MM.1S (cell line): ENCODE data around the gene UNC13C.

Experiments used
- DNase-seq: peaks from one replicate; pipeline ENCODE4 v3.0.0-alpha.2; 2015
- H2AFZ ChIP-seq: fragments of 300-600 bp; sonication (generic); 2 replicates; pipeline ENCODE4 v1.6.0; 2016; ENCODE audit warnings: antibody characterized with exemption, low read length
- H3F3A ChIP-seq: fragments of 300-600 bp; sonication (generic); 2 replicates; pipeline ENCODE4 v1.6.1; 2016; ENCODE audit warnings: mild to moderate bottlenecking, antibody characterized with exemption, low read length, moderate library complexity, mixed read lengths; ENCODE audit not compliant: insufficient read depth
- H3K27ac ChIP-seq: fragments of 300-600 bp; sonication (generic); 2 replicates; pipeline ENCODE4 v1.5.1; 2016; ENCODE audit warnings: mild to moderate bottlenecking, low read length
- H3K27me3 ChIP-seq: fragments of 300-600 bp; sonication (generic); replicated peaks from 2 replicates; pipeline ENCODE4 v1.6.0; 2016; ENCODE audit warnings: low read length; ENCODE audit not compliant: insufficient read depth
- H3K36me3 ChIP-seq: fragments of 300-600 bp; sonication (generic); replicated peaks from 2 replicates; pipeline ENCODE4 v1.6.1; 2016; ENCODE audit warnings: mild to moderate bottlenecking, low read length, mixed read lengths; ENCODE audit not compliant: insufficient read depth
- H3K4me1 ChIP-seq: fragments of 300-600 bp; sonication (generic); 2 replicates; pipeline ENCODE4 v1.6.1; 2016; ENCODE audit warnings: low read length, mixed read lengths
- H3K4me2 ChIP-seq: fragments of 300-600 bp; sonication (generic); 2 replicates; pipeline ENCODE4 v1.6.0; 2016; ENCODE audit warnings: low read depth, low read length
- H3K4me3 ChIP-seq: fragments of 300-600 bp; sonication (generic); 2 replicates; pipeline ENCODE4 v1.5.1; 2016; ENCODE audit warnings: low read length, mixed read lengths
- H3K79me2 ChIP-seq: fragments of 300-600 bp; sonication (generic); 2 replicates; pipeline ENCODE4 v1.6.1; 2016; ENCODE audit warnings: mixed run types, low read length, mixed read lengths
- H3K9ac ChIP-seq: fragments of 300-600 bp; sonication (generic); 2 replicates; pipeline ENCODE4 v1.6.1; 2016; ENCODE audit warnings: low read length, mixed read lengths
- H3K9me2 ChIP-seq: fragments of 300-600 bp; sonication (generic); replicated peaks from 2 replicates; pipeline ENCODE4 v1.6.1; 2016; ENCODE audit warnings: mild to moderate bottlenecking, low read length, mixed read lengths; ENCODE audit not compliant: insufficient read depth
- H3K9me3 ChIP-seq: fragments of 300-600 bp; sonication (generic); replicated peaks from 2 replicates; pipeline ENCODE4 v1.6.1; 2016; ENCODE audit warnings: mild to moderate bottlenecking, low read length, mixed read lengths; ENCODE audit not compliant: insufficient read depth
- H4K20me1 ChIP-seq: fragments of 300-600 bp; sonication (generic); 2 replicates; pipeline ENCODE4 v1.6.1; 2016; ENCODE audit warnings: mild to moderate bottlenecking, low read length, moderate library complexity, mixed read lengths; ENCODE audit not compliant: insufficient read depth
- CTCF ChIP-seq: fragments of 300-600 bp; sonication (generic); IDR thresholded peaks from 2 replicates; pipeline ENCODE4 v1.5.1; 2016; ENCODE audit warnings: antibody characterized with exemption, low read length, mixed read lengths
- EZH2 ChIP-seq: fragments of 300-600 bp; sonication (generic); optimal IDR thresholded peaks from 2 replicates; pipeline ENCODE3; 2017; ENCODE audit warnings: low read depth, mild to moderate bottlenecking, antibody characterized with exemption, low read length, mixed read lengths
- EZH2phosphoT487 ChIP-seq: fragments of 300-600 bp; sonication (generic); IDR thresholded peaks from 2 replicates; pipeline ENCODE4 v1.6.1; 2018; ENCODE audit warnings: antibody characterized with exemption, low read length

Gene UNC13C

GRCh38 chr15:54033869-54034458 is 55.7 kb downstream of the UNC13C start:
- no peaks in the 10 kb centered on the region for H3K4me1 ChIP-seq
- H2AFZ ChIP-seq, result no peak overlapping the region
- no peaks in the 10 kb centered on the region for H3K27me3 ChIP-seq
- H3K4me2 ChIP-seq, result no peak overlapping the region
- no peak overlapping the region for H3K9ac ChIP-seq
- H3K9me2 ChIP-seq, result no peaks in the 10 kb centered on the region
- no peaks in the 10 kb centered on the region for H3K9me3 ChIP-seq
- no peak for DNase-seq
- H3F3A ChIP-seq, result no peaks in the 10 kb centered on the region
- no peaks in the 10 kb centered on the region for H4K20me1 ChIP-seq
- TF ChIP-seq EZH2phosphoT487 (no peak), CTCF (no peak), EZH2 (no peak)
- H3K27ac ChIP-seq, result no peak overlapping the region
- no peaks in the 10 kb centered on the region for H3K79me2 ChIP-seq
- no peak overlapping the region for H3K4me3 ChIP-seq
- no peaks in the 10 kb centered on the region for H3K36me3 ChIP-seq

- DNase-seq, result no peak
- TF ChIP-seq EZH2phosphoT487, result no peak
- TF ChIP-seq EZH2, result no peak
- no peak for TF ChIP-seq CTCF
- H3K27me3 ChIP-seq, result no peaks in the 10 kb centered on the region
Observed at GRCh38 chr15:54035616-54036015, 57.4 kb downstream of the UNC13C start.

GRCh38 chr15:54045397-54045796 is 67.2 kb downstream of the UNC13C start:
- TF ChIP-seq EZH2phosphoT487, result no peak
- no peak for TF ChIP-seq EZH2
- no peak for TF ChIP-seq CTCF
- H2AFZ ChIP-seq, result no peak overlapping the region
- no peak overlapping the region for H3K4me2 ChIP-seq
- no peaks in the 10 kb centered on the region for H3K36me3 ChIP-seq
- no peak overlapping the region for H3K4me3 ChIP-seq
- H3F3A ChIP-seq, result no peaks in the 10 kb centered on the region
- H3K9me2 ChIP-seq, result no peaks in the 10 kb centered on the region
- no peaks in the 10 kb centered on the region for H4K20me1 ChIP-seq
- H3K9ac ChIP-seq, result no peak overlapping the region
- no peak for DNase-seq
- H3K27me3 ChIP-seq, result no peaks in the 10 kb centered on the region
- no peaks in the 10 kb centered on the region for H3K79me2 ChIP-seq
- H3K27ac ChIP-seq, result no peak overlapping the region
- no peaks in the 10 kb centered on the region for H3K9me3 ChIP-seq
- no peaks in the 10 kb centered on the region for H3K4me1 ChIP-seq

More at GRCh38 chr15:54035616-54036015, 57.4 kb downstream of the UNC13C start:
- H3K9ac ChIP-seq, result no peak overlapping the region
- no peak overlapping the region for H3K4me2 ChIP-seq
- no peaks in the 10 kb centered on the region for H4K20me1 ChIP-seq
- no peaks in the 10 kb centered on the region for H3K36me3 ChIP-seq
- H3K4me3 ChIP-seq, result no peak overlapping the region
- H3K27ac ChIP-seq, result no peak overlapping the region
- no peaks in the 10 kb centered on the region for H3K79me2 ChIP-seq
- H2AFZ ChIP-seq, result no peak overlapping the region
- H3F3A ChIP-seq, result no peaks in the 10 kb centered on the region
- no peaks in the 10 kb centered on the region for H3K4me1 ChIP-seq
- H3K9me3 ChIP-seq, result no peaks in the 10 kb centered on the region
- H3K9me2 ChIP-seq, result no peaks in the 10 kb centered on the region
